Measurements from ENCODE around the gene TP63.

Gene TP63

GRCh38 chr3:189799366-189799765 lies 168.2 kb downstream of the TP63 start:
- H3K4me3 ChIP-seq (replicated peaks; ENCODE audit: low read depth, low read length): no peak overlapping the region
- no peak for TF ChIP-seq CTCF (IDR thresholded peaks at IDR 0.05; ENCODE audit: low read length, missing control alignments)
- no peak for DNase-seq (ENCODE audit: low read depth)

DNA sequence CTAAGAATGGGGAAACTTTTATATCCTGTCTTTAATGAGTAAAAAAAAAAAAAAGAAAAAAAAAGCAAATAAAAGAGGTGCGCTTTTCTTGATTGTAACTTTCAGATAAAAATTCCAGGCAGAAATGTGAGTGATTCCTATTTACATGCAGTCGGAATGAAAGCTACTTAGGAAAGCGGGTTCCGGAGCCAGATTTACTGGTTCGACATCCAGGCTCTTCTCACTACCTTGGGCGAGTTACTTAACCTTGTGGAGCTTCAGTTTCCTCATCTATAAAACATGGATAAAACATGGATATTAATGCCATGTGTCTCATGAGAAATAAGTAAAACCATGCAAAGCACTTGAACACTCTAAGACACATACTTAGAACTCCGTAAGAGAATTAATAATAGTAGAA lies 169.2 kb downstream of the TP63 start:
- no peak overlapping the region for H3K4me3 ChIP-seq (replicated peaks; ENCODE audit: low read depth, low read length)
- TF ChIP-seq CTCF (IDR thresholded peaks at IDR 0.05; ENCODE audit: low read length, missing control alignments): no peak
- no peak for DNase-seq (ENCODE audit: low read depth)

- H3K4me3 ChIP-seq (replicated peaks; ENCODE audit: low read depth, low read length): no peak overlapping the region
Observed at GRCh38 chr3:189803254-189803653, 172.1 kb downstream of the TP63 start.

DNA sequence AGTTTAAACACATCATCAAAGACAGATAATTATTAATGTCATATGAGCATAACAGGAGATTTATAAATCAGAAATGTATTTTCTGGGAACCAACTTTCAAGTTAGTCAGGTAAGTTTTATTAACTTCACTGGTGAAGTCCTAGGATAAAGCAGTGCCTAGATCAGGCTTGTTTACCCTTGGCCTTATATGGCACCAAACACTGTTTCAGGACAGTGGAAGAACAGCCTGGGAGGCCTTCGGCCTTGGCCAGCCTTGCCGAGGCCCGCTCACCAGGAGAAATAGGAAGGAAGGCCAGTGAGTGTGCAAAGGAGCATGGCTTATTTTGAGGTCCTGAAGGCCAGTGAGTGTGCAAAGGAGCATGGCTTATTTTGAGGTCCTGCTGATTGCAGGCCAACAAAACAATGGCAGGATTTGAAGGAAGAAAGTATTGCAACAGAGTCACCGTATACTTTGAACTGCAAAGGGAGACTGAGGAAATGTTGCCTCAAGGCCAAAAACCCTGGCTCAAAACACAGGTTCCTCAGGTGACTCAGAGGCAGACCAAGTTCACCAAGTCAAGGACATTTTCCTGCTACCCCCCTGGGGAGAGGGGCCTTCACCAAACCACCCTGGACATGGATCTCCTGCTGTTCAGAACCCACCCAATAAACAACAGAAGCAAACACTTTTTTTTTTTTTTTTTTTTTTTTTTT lies 174.3 kb downstream of the TP63 start:
- no peak for TF ChIP-seq CTCF (IDR thresholded peaks at IDR 0.05; ENCODE audit: low read length, missing control alignments)
- DNase-seq (ENCODE audit: low read depth): no peak
- H3K4me3 ChIP-seq (replicated peaks; ENCODE audit: low read depth, low read length): no peak overlapping the region

More at GRCh38 chr3:189803254-189803653, 172.1 kb downstream of the TP63 start:
- DNase-seq (ENCODE audit: low read depth): no peak
- no peak for TF ChIP-seq CTCF (IDR thresholded peaks at IDR 0.05; ENCODE audit: low read length, missing control alignments)

GRCh38 chr3:189806171-189806951 lies 175.2 kb downstream of the TP63 start:
- DNase-seq (ENCODE audit: low read depth): no peak
- H3K4me3 ChIP-seq (replicated peaks; ENCODE audit: low read depth, low read length): no peak overlapping the region
- TF ChIP-seq CTCF (IDR thresholded peaks at IDR 0.05; ENCODE audit: low read length, missing control alignments): no peak

DNA sequence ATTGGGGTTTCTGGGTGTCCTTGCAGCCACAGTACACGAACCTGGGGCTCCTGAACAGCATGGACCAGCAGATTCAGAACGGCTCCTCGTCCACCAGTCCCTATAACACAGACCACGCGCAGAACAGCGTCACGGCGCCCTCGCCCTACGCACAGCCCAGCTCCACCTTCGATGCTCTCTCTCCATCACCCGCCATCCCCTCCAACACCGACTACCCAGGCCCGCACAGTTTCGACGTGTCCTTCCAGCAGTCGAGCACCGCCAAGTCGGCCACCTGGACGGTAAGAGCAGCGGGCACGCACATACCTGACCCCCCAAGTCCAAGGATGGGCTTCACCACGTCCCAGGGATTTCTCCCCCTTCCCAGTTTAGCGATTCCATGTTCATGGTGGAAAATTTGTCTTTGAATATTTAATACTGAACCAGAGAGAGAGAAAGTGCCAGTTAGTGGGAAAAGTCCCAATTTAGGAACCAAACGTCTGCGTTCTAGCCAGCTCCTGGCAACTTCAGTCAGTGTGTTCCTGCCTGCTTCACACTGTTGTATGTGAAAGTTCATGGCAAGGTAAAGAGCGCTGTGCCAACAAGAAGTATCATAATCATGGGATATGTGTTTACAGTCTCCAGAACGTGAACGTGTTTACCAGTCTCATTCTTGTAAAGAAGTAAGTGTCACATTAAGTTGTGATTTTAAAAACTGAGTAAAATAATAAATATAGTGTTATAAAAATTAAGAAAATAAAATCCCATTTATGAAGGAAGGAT lies 177.2 kb downstream of the TP63 start:
- TF ChIP-seq CTCF (IDR thresholded peaks at IDR 0.05; ENCODE audit: low read length, missing control alignments): no peak
- no peak overlapping the region for H3K4me3 ChIP-seq (replicated peaks; ENCODE audit: low read depth, low read length)
- no peak for DNase-seq (ENCODE audit: low read depth)

All from fibroblast of pulmonary artery (primary cell).